ENCODE results near the gene CNKSR1.

DNA sequence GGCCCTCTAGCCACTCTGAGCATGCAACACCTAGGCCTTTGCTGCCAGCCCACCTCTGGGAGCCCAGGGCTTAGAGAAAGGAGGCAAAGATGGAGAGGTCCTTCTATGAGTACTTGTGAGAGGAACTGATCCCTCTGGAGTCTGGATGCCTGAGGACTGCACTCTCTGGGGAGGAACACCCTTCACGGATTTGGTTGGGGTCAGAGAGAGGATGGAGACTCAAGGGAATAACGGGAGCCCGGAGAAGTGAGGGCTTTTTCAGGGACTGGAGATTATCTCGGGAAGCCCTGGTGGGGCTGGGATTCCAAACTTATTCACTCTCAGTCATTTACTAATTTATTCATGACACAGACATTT lies 8.1 kb upstream of the CNKSR1 start:
- TF ChIP-seq YY1 (IDR thresholded peaks at IDR 0.05; ENCODE audit: insufficient read depth, insufficient read length) (no peak), ZNF274 (IDR thresholded peaks at IDR 0.05; ENCODE audit: low read depth, low read length) (no peak), SUZ12 (IDR thresholded peaks at IDR 0.05; ENCODE audit: extremely low read depth, insufficient read depth, insufficient read length) (no peak)

Data from NT2/D1 (cell line).